Testis (tissue), 3 donors: Measurements from ENCODE around the gene ROR2. TPM values are rescaled to one million over a fixed set of nuclear protein-coding genes. Genes with fewer than 3 reads are reported as not detected.
A peak's percentile ranks its signal among the peaks of the same experiment; 100 is the strongest.

Source experiments
- DNase-seq: peaks from one replicate; pipeline ENCODE4 v3.0.0-alpha.2; 2019
- H3K27ac ChIP-seq, 2 donors: fragments of 200-600 bp; sonication (generic); one replicate each; pipeline ENCODE4 v1.5.1; 2019
- H3K27me3 ChIP-seq: fragments of 200-600 bp; sonication (generic); one replicate; pipeline ENCODE4 v1.5.1; 2019
- H3K36me3 ChIP-seq: fragments of 200-600 bp; sonication (generic); one replicate; pipeline ENCODE4 v1.5.1; 2017; ENCODE audit warnings: low read depth; ENCODE audit errors: missing control alignments
- H3K4me1 ChIP-seq: fragments of 200-600 bp; sonication (generic); one replicate; pipeline ENCODE4 v1.5.1; 2019
- H3K4me3 ChIP-seq, 2 donors: fragments of 200-600 bp; sonication (generic); one replicate each; pipeline ENCODE4 v1.5.1; 2017 to 2019
- H3K9me3 ChIP-seq: fragments of 200-600 bp; sonication (generic); one replicate; pipeline ENCODE4 v1.5.1; 2017
- POLR2A ChIP-seq: fragments of 450-650 bp; IDR thresholded peaks from one replicate; pipeline ENCODE4 v1.6.1; 2017; ENCODE audit warnings: antibody characterized with exemption, mild to moderate bottlenecking, moderate library complexity
- WGBS, 2 donors: methylation state at CpG; one replicate each; pipeline ENCODE4 v1.1.5; 2018; 5-methylcytosine and 5-hydroxymethylcytosine counted together
- intact Hi-C: fragments of 100-400 bp; cut with DNase I; formaldehyde crosslinking; loops from one replicate; pipeline ENCODE4 v1.15.1; 2023; ENCODE audit warnings: low total_unique reads
- polyA plus RNA-seq: library from polyadenylated mRNA; stranded (reverse); fragments of 350-450 nt; fragmentation: Illumina TruSeq; extraction: RNeasy Lipid Tissue Mini Kit (QIAGEN cat#74804); gene quantifications from one replicate; pipeline ENCODE4 v1.2.3, GENCODE V29; 2014; ENCODE audit warnings: low read depth, low replicate concordance; ENCODE audit not compliant: insufficient read depth
- total RNA-seq, 2 donors: library from RNA; depleted of rRNA; stranded (reverse); fragments of >200 nt; gene quantifications; one replicate each; pipeline ENCODE4 v1.2.3, GENCODE V29; 2016
- TF ChIP-seq, protein P1 (sequence below), 3 experiments: fragments of 450-650 bp in 2 of 3; fragments of 200-600 bp in 1 of 3; sonication (generic) in 1 of 3; IDR thresholded peaks; one replicate each; pipeline ENCODE4 v1.5.1; 2016 to 2019; ENCODE audit warnings: antibody characterized with exemption in 3 of 3, mild to moderate bottlenecking in 2 of 3, moderate library complexity in 1 of 3

ROR2 gene
- total and polyA plus RNA-seq, 3 donors from 2014 or later: 11.5 to 16.5 (median 12.3) TPM

DNA sequence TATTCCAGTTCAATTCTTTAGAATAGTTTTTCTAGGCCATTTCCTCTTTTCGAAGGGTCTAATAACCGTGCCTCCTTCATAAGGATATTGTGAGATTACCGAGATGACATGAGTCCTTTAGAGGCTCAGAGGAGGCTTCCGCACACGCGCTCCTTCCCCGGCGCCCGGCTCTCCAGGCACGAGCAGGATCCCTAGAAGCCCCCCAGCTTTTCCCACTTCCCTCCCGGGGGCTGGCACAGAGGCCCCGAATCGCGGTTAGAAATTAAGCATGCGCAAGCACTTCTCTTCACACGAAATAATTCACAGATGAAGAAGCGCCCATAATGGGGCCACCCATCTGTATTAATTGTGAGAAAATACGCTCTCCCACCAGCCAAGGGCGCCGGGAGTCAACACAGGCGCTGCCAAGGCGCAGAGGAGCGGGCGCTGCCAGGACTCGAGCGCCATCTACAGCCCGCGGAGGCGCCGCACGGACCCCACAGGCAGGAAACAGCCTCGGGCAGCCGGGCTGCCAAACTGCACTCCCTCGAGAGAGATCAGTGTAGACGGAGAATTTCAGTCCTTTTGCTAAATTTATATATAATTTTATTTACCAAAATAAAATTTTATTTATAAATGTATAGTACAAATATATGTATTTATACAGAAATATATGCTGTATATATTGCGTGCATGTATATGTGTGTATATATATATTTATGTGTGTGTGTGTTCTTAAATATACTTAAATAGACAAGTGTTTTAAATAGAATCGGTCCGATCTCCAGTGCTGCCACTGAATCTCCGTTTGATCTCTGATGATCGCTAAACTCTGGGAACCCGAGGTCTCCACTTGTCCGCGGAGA, 268.3 kb downstream of the ROR2 start:
- peak; percentile 85 for DNase-seq
- intact Hi-C loops: no loop called here
- Histone ChIP-seq H3K9me3 (no peaks in the 10 kb centered on the region), H3K27me3 (no peaks in the 10 kb centered on the region), H3K36me3 (no peaks in the 10 kb centered on the region), H3K4me3 (peak overlapping the region; percentile 29 to 35), H3K27ac (no peak overlapping the region), H3K4me1 (no peaks in the 10 kb centered on the region)
- TF ChIP-seq, protein P1, sequence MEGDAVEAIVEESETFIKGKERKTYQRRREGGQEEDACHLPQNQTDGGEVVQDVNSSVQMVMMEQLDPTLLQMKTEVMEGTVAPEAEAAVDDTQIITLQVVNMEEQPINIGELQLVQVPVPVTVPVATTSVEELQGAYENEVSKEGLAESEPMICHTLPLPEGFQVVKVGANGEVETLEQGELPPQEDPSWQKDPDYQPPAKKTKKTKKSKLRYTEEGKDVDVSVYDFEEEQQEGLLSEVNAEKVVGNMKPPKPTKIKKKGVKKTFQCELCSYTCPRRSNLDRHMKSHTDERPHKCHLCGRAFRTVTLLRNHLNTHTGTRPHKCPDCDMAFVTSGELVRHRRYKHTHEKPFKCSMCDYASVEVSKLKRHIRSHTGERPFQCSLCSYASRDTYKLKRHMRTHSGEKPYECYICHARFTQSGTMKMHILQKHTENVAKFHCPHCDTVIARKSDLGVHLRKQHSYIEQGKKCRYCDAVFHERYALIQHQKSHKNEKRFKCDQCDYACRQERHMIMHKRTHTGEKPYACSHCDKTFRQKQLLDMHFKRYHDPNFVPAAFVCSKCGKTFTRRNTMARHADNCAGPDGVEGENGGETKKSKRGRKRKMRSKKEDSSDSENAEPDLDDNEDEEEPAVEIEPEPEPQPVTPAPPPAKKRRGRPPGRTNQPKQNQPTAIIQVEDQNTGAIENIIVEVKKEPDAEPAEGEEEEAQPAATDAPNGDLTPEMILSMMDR (IDR thresholded peaks at IDR 0.05): peak in 2 of 3 experiments; percentile 45 to 80
- no peak for TF ChIP-seq POLR2A
- 20 to 28% methylated on average over 43 of the region's 43 CpGs for WGBS, 2 donors

DNA sequence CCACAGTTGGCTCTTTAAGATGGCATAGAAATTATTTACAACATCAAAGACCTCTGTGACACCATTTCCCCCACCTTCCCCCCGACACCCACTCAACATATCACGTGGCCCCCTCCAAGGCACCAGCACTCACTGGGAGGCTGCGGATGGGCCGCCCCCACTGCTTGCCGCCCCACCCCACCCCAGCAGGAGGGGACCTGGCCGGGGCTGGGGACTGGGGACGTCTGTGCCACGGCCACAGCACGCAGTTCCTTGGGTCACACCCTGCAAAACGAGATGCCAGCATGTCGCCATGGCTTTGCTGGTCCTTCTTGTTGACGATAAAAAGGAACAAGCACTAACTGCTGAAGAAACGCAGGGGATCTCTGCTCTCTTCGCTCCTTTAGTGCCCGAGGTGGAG, 269.0 kb downstream of the ROR2 start:
- Histone ChIP-seq H3K4me3 (peak overlapping the region in 1 of 2 donors; percentile 35), H3K36me3 (no peaks in the 10 kb centered on the region), H3K27me3 (no peaks in the 10 kb centered on the region), H3K4me1 (no peaks in the 10 kb centered on the region), H3K9me3 (no peaks in the 10 kb centered on the region), H3K27ac (no peak overlapping the region)
- 57 to 70% methylated on average over 15 of the region's 15 CpGs for WGBS, 2 donors
- intact Hi-C loops: no loop called here
- TF ChIP-seq, protein P1 (IDR thresholded peaks at IDR 0.05): no peak
- no peak for TF ChIP-seq POLR2A
- DNase-seq: no peak

DNA sequence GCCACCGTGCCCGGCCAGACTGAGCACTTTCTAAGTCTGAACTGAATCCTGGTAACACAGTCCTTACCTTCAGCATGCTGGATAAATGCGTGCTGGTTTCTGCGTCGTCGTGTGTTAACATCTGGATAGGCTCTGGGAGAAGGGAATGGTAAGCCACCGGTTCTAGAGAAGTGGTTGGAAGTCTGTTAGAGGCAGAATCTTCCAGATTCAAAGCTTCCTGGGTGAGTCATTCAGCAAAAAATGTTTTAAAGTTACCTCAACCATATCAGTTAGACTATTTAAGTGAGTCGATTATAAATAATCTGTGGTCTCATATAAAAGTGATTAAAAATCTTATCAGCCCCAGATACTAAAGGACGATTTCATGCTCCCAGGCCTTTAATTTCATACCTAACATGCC, 269.9 kb downstream of the ROR2 start:
- 92 to 93% methylated on average over 9 of the region's 9 CpGs for WGBS, 2 donors
- no peaks in the 10 kb centered on the region for H3K36me3 ChIP-seq
- H3K4me3 ChIP-seq: no peak overlapping the region
- intact Hi-C loops: no loop called here
- TF ChIP-seq, protein P1 (IDR thresholded peaks at IDR 0.05): no peak
- TF ChIP-seq POLR2A: no peak
- H3K27ac ChIP-seq: no peak overlapping the region
- DNase-seq: no peak
- H3K27me3 ChIP-seq: no peaks in the 10 kb centered on the region
- no peaks in the 10 kb centered on the region for H3K9me3 ChIP-seq
- no peaks in the 10 kb centered on the region for H3K4me1 ChIP-seq

DNA sequence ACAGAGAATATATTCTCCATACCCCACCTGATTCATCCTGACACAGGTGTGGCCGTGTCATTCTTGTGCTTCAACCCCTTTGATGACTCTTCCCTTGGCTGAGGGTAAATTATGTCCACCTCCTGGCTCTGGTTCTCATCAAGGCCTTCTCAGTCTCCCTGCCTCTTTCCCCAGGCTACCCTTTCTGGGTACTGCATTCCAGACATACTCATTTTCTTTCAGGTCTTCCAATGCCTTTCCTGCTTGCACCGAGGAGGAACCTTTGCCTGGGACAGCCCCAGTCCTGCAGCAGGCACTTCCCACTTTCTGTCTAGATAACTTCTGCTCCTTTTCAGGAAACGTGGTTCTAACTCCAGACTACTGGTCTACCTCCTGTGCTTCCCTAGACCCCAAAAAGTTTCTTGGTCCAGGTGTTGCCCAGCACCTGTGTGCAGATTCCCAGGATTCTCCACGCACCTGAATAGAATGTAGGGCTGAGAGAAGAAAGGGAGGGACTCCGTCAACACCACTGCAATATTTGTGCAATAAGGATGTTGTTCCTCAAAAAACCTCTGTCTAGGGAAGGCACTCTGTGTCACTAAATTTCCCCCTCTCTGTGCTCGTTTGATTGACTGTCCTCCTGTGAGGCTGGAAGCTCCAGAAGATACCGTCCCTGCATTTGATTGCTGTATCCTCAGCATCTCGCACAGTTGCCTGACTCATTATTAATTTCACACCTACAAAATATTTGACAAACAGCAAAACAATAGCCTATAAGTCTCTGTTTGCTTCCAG, 271.0 kb downstream of the ROR2 start:
- no peak for DNase-seq
- WGBS, 2 donors: 84 to 88% methylated on average over 8 of the region's 8 CpGs

More for the DNA sequence above, 271.0 kb downstream of the ROR2 start:
- Histone ChIP-seq H3K9me3 (no peaks in the 10 kb centered on the region), H3K4me1 (no peaks in the 10 kb centered on the region), H3K36me3 (no peaks in the 10 kb centered on the region), H3K27ac (no peak overlapping the region), H3K4me3 (no peak overlapping the region), H3K27me3 (no peaks in the 10 kb centered on the region)
- intact Hi-C loops: no loop called here
- TF ChIP-seq POLR2A: no peak
- TF ChIP-seq, protein P1 (IDR thresholded peaks at IDR 0.05): no peak
